ENCODE measurements around the gene MKNK2. TPM values are rescaled to one million over a fixed set of nuclear protein-coding genes. Genes with fewer than 3 reads are reported as not detected.
"Not testable (repeated sequence)": the region's sequence is repeated elsewhere in the genome, so short reads cannot be mapped to it uniquely, and the experiment has no call there.

Gene MKNK2
- total RNA-seq, 1 donor: 123 TPM

DNA sequence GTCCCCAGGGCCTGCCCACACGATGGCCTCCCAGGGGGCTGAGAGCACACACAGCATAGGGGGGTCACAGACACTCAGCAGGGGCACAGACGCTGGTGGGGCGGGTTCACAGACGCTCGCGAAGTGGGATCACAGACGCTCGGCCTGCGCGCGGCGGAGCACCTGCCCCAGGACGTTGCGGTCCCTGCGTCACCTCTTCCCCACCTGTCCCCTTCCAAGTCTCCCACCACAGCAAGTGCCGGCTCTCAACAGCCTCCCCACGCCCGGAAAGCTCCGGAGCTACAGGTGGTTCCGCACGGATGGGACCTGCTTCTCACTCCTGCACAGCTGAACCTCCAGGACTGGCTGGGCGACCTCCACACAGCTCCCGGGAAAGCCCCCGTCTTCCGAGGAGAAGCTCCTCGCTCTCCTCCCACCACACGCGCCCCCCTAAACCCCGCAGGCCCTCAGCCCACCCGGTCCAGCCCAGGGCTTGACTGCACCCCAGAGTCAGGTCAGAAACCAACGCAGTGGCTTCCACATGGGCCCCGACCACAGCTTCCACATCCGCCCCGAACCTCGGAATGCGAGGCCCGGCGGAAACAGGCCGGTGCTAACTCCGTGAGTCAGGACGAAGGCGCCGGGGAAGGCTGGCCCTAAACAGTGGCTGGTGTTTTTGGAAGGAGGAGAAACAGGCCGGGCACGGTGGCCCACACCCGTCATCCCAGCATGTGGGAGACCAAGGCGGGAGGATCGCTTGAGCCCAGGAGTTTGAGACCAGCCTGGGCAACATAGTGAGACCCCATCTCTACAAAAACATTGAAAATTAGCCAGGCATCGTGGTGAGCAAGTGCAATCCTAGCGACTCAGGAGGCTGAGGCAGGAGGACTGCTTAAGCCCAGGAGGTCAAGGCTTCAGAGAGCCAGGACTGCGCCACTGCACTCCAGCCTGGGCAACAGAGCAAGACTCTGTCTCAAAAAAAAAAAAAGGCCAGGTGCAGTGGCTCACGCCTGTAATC, 52.0 kb downstream of the MKNK2 start:
- peak in 1 of 3 donors; percentile 42 for DNase-seq (ENCODE audit: low read depth in 2 of 3, low spot score in 2 of 3)

GRCh38 chr19:1997353-1998233, 53.5 kb downstream of the MKNK2 start:
- no peak for DNase-seq (ENCODE audit: low read depth in 2 of 3, low spot score in 2 of 3)

- peak in 1 of 3 donors; percentile 16 for DNase-seq (ENCODE audit: low read depth in 2 of 3, low spot score in 2 of 3)
Measured at GRCh38 chr19:1992759-1993260, 58.2 kb downstream of the MKNK2 start.

GRCh38 chr19:1991018-1991913, 59.8 kb downstream of the MKNK2 start:
- DNase-seq (ENCODE audit: low read depth in 2 of 3, low spot score in 2 of 3): no peak

DNA sequence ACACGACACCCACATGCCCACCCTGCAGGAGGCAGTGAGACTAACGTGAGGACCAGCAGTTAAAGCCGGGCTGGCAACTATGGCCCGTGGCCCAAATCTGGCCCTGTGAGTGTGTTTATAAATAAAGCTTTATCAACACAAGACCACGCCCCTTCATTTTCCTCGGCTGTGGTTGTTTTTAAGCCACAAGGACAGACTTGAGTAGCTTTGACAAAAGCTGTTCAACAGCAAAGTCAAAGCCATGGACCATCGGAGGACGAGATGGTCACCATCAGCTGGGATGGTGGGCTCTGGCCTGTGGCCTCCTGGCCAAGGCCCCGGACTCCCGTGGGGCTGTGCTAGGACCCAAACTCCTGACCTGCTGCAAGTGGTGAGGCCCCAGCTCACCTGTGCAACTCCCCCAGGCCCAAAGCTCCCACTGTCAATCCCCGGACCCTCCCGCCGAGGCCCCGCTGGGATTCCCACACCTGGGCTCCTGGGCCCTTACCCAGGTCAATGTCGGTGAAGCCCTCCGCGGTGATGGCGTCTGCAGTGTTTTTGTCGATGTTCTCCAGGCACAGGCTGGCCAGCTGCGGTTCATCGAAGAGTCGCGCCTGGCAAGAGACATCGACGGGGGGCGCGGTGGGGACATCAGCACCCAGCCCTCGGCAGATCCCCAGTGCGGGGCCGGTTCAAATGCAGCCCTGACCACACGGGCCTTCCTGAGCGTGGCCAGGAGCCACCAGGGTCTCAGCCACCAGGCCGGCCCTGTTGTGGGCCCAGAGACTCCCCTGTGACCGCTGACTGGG, 60.6 kb downstream of the MKNK2 start:
- no peak for DNase-seq (ENCODE audit: low read depth in 2 of 3, low spot score in 2 of 3)

DNA sequence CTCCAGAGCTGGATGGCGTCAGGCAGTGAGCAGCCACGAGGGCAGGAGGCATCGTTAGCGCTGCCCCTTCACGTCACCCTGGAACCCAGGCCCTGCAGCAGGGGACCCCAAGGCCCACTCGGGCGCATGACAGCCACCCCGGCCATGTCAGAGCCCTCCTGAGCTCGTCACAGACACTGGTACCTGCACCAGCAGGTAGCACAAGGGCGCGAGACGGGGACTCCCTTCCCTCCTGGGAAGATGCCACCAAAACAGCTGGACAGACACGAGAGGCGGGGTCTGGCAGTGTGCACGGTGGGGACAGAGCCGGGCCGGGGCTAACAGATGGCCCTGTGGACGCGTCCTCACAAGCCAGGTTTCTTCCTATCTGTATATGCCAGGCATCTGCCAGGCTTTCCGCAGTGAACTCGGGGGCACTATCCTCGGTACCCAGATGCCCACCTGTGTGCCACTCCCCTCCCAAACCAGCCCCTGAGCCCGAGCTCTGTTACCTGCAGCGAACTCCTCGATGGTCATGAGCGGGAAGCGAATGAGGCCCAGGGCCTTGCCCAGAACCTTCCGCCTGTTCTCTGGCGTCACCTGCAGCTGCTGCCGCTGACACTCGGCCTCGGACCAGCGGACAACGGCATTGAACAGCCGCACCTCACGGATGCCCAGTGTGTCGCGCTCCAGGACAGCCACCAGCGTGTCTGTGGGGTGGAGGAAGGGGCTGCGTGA, 61.4 kb downstream of the MKNK2 start:
- DNase-seq (ENCODE audit: low read depth in 2 of 3, low spot score in 2 of 3): no peak

DNA sequence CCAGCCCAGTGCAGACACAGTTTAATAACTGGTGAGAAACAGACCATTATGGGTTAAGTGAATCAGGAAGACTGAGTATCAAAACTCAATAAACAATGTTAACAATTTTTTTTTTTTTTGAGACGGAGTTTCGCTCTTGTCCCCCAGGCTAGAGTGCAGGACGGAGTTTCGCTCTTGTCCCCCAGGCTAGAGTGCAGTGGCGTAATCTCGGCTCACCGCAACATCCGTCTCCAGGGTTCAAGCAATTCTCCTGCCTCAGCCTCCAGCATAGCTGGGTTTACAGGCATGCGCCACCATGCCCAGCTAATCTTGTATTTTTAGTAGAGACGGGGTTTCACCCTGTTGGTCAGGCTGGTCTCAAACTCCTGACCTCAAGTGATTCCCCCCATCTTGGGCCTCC, 62.6 kb downstream of the MKNK2 start:
- DNase-seq (ENCODE audit: low read depth in 2 of 3, low spot score in 2 of 3): not testable (repeated sequence)

Small RNA genes within 50 kb of the gene (small RNA-seq; reads per million reads assigned to genes)
- not detected for gene AC007136.1

Other genes starting within 250 kb of the MKNK2 start
- gene ATP8B3, start 239.0 kb downstream of the MKNK2 start, total RNA-seq: 4.3 TPM
- 19.1 TPM for gene REXO1, start 202.8 kb downstream of the MKNK2 start, total RNA-seq
- 10.8 TPM for gene KLF16, start 187.7 kb downstream of the MKNK2 start, total RNA-seq
- 91.3 TPM for gene ABHD17A, start 165.7 kb downstream of the MKNK2 start, total RNA-seq
- 4.0 TPM for gene ADAT3, start 145.8 kb downstream of the MKNK2 start, total RNA-seq
- gene SCAMP4, start 145.8 kb downstream of the MKNK2 start, total RNA-seq: 42.8 TPM
- 269 TPM for gene CSNK1G2, start 110.1 kb downstream of the MKNK2 start, total RNA-seq
- gene BTBD2, start 35.5 kb downstream of the MKNK2 start, total RNA-seq: 146 TPM
- gene MOB3A, start 45.1 kb upstream of the MKNK2 start, total RNA-seq: 65.4 TPM
- 2.2 TPM for gene IZUMO4, start 45.7 kb upstream of the MKNK2 start, total RNA-seq
- gene AP3D1, start 100.3 kb upstream of the MKNK2 start, total RNA-seq: 137 TPM
- 14.8 TPM for gene DOT1L, start 112.7 kb upstream of the MKNK2 start, total RNA-seq
- gene PLEKHJ1, start 185.1 kb upstream of the MKNK2 start, total RNA-seq: 59.0 TPM
- 101 TPM for gene SF3A2, start 185.6 kb upstream of the MKNK2 start, total RNA-seq
- gene AMH, start 198.1 kb upstream of the MKNK2 start, total RNA-seq: 2.2 TPM
- 0.54 TPM for gene JSRP1, start 205.2 kb upstream of the MKNK2 start, total RNA-seq
- gene PEAK3, start 230.9 kb upstream of the MKNK2 start, total RNA-seq: under 0.01 TPM

Data from hematopoietic multipotent progenitor cell (in vitro differentiated cells).